Measurements from ENCODE around the gene DAGLA.

DNA sequence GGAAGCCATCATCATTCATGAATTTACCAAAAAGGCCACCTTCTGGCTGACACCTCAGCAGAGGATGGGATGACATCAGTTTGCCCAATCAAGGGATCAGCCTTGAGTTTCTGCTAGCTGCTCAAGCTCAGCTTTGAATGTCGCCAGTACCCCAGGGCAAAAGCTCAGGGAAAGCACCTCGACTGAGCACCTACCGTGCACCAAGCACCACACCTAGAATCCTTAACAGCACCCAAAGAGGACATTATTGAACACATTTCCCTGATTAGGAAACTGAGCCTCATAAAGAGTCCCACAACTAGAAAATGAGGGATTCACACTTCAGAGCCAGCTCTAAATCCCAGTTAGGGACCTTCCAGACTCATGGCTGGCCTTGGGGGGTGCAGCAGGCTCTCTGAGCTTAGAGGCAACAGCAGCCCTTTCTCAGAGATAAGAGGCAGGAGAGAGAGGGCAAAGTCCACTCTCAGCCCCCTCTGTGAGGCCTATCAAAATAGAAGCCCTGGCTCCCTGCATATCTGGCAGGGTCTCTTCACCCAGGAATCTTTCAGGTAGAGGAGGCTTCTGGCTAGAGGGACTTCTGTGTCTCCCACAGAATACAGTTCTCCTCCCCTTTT, 13.4 kb upstream of the DAGLA start:
- TF ChIP-seq POLR2A (IDR thresholded peaks at IDR 0.05) (no peak), POLR2AphosphoS5 (IDR thresholded peaks at IDR 0.05) (no peak), EP300 (IDR thresholded peaks at IDR 0.05; ENCODE audit: low read depth) (no peak)
- TF ChIP-seq, protein P1, sequence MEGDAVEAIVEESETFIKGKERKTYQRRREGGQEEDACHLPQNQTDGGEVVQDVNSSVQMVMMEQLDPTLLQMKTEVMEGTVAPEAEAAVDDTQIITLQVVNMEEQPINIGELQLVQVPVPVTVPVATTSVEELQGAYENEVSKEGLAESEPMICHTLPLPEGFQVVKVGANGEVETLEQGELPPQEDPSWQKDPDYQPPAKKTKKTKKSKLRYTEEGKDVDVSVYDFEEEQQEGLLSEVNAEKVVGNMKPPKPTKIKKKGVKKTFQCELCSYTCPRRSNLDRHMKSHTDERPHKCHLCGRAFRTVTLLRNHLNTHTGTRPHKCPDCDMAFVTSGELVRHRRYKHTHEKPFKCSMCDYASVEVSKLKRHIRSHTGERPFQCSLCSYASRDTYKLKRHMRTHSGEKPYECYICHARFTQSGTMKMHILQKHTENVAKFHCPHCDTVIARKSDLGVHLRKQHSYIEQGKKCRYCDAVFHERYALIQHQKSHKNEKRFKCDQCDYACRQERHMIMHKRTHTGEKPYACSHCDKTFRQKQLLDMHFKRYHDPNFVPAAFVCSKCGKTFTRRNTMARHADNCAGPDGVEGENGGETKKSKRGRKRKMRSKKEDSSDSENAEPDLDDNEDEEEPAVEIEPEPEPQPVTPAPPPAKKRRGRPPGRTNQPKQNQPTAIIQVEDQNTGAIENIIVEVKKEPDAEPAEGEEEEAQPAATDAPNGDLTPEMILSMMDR (IDR thresholded peaks at IDR 0.05): no peak
